Right lobe of liver (tissue), 6 donors: ENCODE results near the gene SFT2D2. TPM values are rescaled to one million over a fixed set of nuclear protein-coding genes. Genes with fewer than 3 reads are reported as not detected.
A peak's percentile ranks its signal among the peaks of the same experiment; 100 is the strongest.

ENCODE experiments used
- ATAC-seq, 4 donors: fragments of 200-7000 bp; cut with Tn5 transposase; one replicate each; pipeline ENCODE4 v1.9.1; 2020; ENCODE audit warnings: mild to moderate bottlenecking in 4 of 4, moderate library complexity in 4 of 4
- DNase-seq, 3 donors: peaks; one replicate each; pipeline ENCODE4 v3.0.0-alpha.2; 2020
- H3K27ac ChIP-seq, 3 donors: fragments of 200-600 bp; one replicate each; pipeline ENCODE4 v1.8.0; 2022
- H3K27me3 ChIP-seq, 2 donors: fragments of 200-600 bp; one replicate each; pipeline ENCODE4 v1.8.0; 2022
- H3K36me3 ChIP-seq, 4 donors: fragments of 200-600 bp; sonication (generic) in 1 of 4; one replicate each; pipeline versions ENCODE4 v1.5.1 to v1.8.0; 2017 to 2022; ENCODE audit warnings: control low read depth in 1 of 4
- H3K4me1 ChIP-seq, 4 donors: fragments of 200-600 bp; sonication (generic) in 1 of 4; one replicate each; pipeline versions ENCODE4 v1.5.1 to v1.8.0; 2017 to 2022; ENCODE audit warnings: control low read depth in 1 of 4
- H3K4me3 ChIP-seq, 3 donors: fragments of 200-600 bp; one replicate each; pipeline ENCODE4 v1.8.0; 2022
- H3K9me3 ChIP-seq, 4 donors: fragments of 200-600 bp; sonication (generic) in 1 of 4; one replicate each; pipeline versions ENCODE4 v1.5.1 to v1.8.0; 2017 to 2022; ENCODE audit warnings: control low read depth in 1 of 4
- POLR2A ChIP-seq: fragments of 450-650 bp; IDR thresholded peaks from one replicate; pipeline ENCODE4 v1.6.1; 2017; ENCODE audit warnings: antibody characterized with exemption, mild to moderate bottlenecking
- WGBS: methylation state at CpG from one replicate; pipeline ENCODE4 v1.1.6; 2018; ENCODE audit warnings: low coverage, low lambda C conversion rate; ENCODE audit not compliant: insufficient coverage; ENCODE audit errors: missing lambda C conversion rate; 5-methylcytosine and 5-hydroxymethylcytosine counted together
- intact Hi-C, 2 donors: fragments of 100-400 bp; cut with DNase I; formaldehyde crosslinking; loops; one replicate each; pipeline versions ENCODE4 v1.11.2 to v1.14.1; 2022
- total RNA-seq, 6 experiments: library from RNA; depleted of rRNA in 2 of 6; stranded (reverse); fragments of >200 nt in 2 of 6; fragmentation: NEBNext Ultra II Directional in 3 of 6; extraction: Animal tissue kit (Norgen Biotek cat#: 25700) in 3 of 6; gene quantifications; one replicate each; pipeline versions ENCODE4 v1.1.0 to v1.2.4, GENCODE V29; 2016 to 2023
- TF ChIP-seq, protein P1 (sequence below), 4 donors: fragments of 200-600 bp in 3 of 4; fragments of 450-650 bp in 1 of 4; IDR thresholded peaks; one replicate each; pipeline versions ENCODE4 v1.5.1 to v1.8.0; 2016 to 2022; ENCODE audit warnings: antibody characterized with exemption in 4 of 4, mild to moderate bottlenecking in 2 of 4
- donor health status: DM: no; HTN: yes; CAD: no.
- donor health status: DM: no; HTN: no; CAD: no.
- donor health status: DM: no; HTN: no; CAD: no.
- donor health status: DM: no; HTN: yes; CAD: no.
- donor health status: DM: no; HTN: yes; CAD: no.

Gene SFT2D2
- total RNA-seq, 6 experiments from 2014 or later, result 26.5 to 35.4 (median 29.8) TPM

DNA sequence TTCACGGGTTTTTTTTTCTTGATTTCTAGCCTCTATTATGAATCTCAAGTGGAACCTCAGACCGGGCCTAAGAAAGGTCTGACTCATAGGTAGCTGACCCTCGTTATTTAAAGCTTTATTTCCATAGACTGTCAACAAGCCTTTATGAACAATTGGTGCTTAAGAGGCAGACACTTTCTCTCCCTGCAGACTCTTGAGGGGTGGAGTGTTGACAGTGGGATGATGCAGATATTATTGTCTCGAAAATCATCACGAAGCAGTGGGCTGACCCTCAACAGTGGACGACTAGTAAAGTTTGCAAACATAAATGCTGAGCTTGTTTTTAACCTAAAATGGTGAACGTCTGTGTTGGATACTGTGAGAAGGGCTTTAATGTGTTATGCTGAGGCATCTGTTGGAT, 1.8 kb downstream of the SFT2D2 start:
- intact Hi-C loops, result no loop called here
- Histone ChIP-seq H3K9me3 (no peaks in the 10 kb centered on the region), H3K27ac (peak overlapping the region in 1 of 3 donors; percentile 2), H3K4me1 (peaks cover 0 to 35% (median 18%) of the 10 kb centered on the region in 4 donors), H3K27me3 (no peaks in the 10 kb centered on the region), H3K36me3 (peaks cover 0 to 7% (median 0%) of the 10 kb centered on the region in 4 donors), H3K4me3 (no peak overlapping the region)
- WGBS, result 57% methylated on average over 7 of the region's 7 CpGs
- DNase-seq (no peak), ATAC-seq (no peak)
- TF ChIP-seq, protein P1, sequence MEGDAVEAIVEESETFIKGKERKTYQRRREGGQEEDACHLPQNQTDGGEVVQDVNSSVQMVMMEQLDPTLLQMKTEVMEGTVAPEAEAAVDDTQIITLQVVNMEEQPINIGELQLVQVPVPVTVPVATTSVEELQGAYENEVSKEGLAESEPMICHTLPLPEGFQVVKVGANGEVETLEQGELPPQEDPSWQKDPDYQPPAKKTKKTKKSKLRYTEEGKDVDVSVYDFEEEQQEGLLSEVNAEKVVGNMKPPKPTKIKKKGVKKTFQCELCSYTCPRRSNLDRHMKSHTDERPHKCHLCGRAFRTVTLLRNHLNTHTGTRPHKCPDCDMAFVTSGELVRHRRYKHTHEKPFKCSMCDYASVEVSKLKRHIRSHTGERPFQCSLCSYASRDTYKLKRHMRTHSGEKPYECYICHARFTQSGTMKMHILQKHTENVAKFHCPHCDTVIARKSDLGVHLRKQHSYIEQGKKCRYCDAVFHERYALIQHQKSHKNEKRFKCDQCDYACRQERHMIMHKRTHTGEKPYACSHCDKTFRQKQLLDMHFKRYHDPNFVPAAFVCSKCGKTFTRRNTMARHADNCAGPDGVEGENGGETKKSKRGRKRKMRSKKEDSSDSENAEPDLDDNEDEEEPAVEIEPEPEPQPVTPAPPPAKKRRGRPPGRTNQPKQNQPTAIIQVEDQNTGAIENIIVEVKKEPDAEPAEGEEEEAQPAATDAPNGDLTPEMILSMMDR (IDR thresholded peaks at IDR 0.05), result no peak
- TF ChIP-seq POLR2A, result no peak

DNA sequence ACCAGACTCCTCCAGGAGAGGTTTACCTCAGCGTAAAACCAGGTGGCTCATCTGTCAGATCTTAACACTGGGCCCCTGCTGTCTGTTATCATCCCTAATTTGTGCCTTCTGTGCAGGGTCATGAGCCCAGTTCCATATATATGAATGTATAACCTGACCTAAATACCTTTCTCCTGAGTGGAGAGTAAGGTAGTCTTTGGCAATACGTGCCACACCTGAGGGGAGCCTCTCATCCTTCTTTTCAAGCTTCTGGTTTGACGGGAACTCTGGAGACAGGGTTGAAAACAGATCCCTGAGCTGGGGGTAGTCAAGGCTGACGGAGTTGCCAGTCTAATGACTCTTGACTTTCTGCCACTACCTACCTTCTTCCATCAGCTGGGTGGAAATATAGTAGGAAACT, 4.1 kb downstream of the SFT2D2 start:
- no peaks in the 10 kb centered on the region for H3K27me3 ChIP-seq
- H3K9me3 ChIP-seq, result no peaks in the 10 kb centered on the region
- peaks cover 0 to 43% (median 20%) of the 10 kb centered on the region in 4 donors for H3K4me1 ChIP-seq
- 100% methylated on average over 2 of the region's 4 CpGs for WGBS
- ATAC-seq (no peak), DNase-seq (no peak)
- intact Hi-C loops, result loop anchor here in 1 of 2 donors (10.0 kb wide), 1 partner anchor 55 kb away; the partner anchor contains the start of gene TIPRL
- TF ChIP-seq, protein P1 (IDR thresholded peaks at IDR 0.05), result no peak
- no peak for TF ChIP-seq POLR2A
- no peak overlapping the region for H3K4me3 ChIP-seq
- peak overlapping the region in 2 of 3 donors; percentile 56 to 66 for H3K27ac ChIP-seq
- H3K36me3 ChIP-seq, result peaks cover 0 to 12% (median 0%) of the 10 kb centered on the region in 4 donors

DNA sequence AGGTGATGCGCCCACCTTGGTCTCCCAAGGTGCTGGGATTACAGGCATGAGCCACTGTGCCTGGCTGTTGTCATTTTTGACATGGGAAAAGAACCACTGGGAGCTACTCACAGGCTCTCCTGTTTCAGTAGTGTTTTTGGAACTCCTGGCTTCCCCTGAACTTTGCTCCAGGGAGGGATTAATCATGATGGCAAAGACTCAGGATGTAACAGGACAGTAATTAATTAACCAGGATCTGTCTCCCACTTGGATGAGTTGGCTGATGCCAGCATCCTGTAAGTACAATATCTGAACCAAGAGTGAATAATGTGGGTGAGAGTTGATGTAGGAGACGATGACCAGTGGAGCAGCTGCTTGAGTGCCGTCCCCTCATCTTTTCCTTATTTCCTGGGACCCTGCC, 4.9 kb downstream of the SFT2D2 start:
- Histone ChIP-seq H3K4me1 (peaks cover 0 to 49% (median 23%) of the 10 kb centered on the region in 4 donors), H3K4me3 (no peak overlapping the region), H3K36me3 (peaks cover 0 to 12% (median 0%) of the 10 kb centered on the region in 4 donors), H3K9me3 (no peaks in the 10 kb centered on the region), H3K27ac (peak overlapping the region in 2 of 3 donors; percentile 56 to 66), H3K27me3 (no peaks in the 10 kb centered on the region)
- 11% methylated on average over 3 of the region's 3 CpGs for WGBS
- TF ChIP-seq, protein P1 (IDR thresholded peaks at IDR 0.05), result no peak
- TF ChIP-seq POLR2A, result no peak
- intact Hi-C loops, result loop anchor here in 1 of 2 donors (10.0 kb wide), 1 partner anchor 56 kb away; the partner anchor contains the start of gene TIPRL
- DNase-seq (peak in 1 of 3 donors; percentile 63), ATAC-seq (peak; percentile 70 to 80 (median 75))

DNA sequence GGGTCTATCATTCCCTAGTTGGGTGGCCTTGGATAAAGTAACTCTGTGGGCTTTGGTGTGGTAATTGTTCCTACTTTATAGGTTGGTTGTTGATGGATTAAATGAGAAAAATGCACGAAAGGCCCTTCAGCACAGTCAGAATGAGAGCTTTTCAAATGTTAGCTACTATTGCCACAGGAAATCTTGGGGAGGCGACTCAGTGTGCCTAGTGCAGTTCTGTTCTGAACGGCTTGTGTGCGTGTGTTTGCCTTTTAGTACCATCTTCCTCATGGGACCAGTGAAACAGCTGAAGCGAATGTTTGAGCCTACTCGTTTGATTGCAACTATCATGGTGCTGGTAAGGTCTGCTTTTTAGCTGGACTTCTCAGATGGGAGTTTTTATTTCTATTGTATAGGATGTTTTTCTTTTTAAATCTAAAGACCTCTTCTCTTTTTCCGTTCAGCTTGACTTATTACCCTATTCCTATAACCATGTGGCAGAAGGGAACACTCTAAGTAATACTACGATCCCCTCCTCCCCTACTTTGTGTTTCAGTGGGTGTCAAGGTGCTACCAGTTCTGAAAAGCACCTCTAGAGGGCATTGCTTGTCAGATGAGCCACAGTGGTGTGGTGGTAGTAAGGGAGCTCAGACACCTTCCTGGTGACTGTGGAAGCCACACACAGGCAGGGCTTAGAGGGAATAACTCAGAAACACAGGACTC, 9.2 kb downstream of the SFT2D2 start:
- peaks cover 0 to 39% (median 17%) of the 10 kb centered on the region in 4 donors for H3K4me1 ChIP-seq
- no peak for TF ChIP-seq POLR2A
- TF ChIP-seq, protein P1 (IDR thresholded peaks at IDR 0.05), result peak; percentile 39 to 51 (median 43)
- WGBS, result 87% methylated on average over 8 of the region's 8 CpGs
- H3K36me3 ChIP-seq, result peaks cover 2 to 28% (median 5%) of the 10 kb centered on the region in 4 donors
- intact Hi-C loops, result loop anchor here in 1 of 2 donors (10.0 kb wide), 1 partner anchor 60 kb away; the partner anchor contains the start of gene TIPRL
- H3K27me3 ChIP-seq, result no peaks in the 10 kb centered on the region
- no peaks in the 10 kb centered on the region for H3K9me3 ChIP-seq
- peak overlapping the region in 2 of 3 donors; percentile 11 to 47 for H3K27ac ChIP-seq
- H3K4me3 ChIP-seq, result no peak overlapping the region
- ATAC-seq (peak; percentile 43 to 68 (median 57)), DNase-seq (no peak)
